Mesenchymal stem cell (in vitro differentiated cells and primary cell): ENCODE measurements around the gene EXOC4.

ENCODE experiments used
- DNase-seq: peaks from one replicate; pipeline ENCODE4 v3.0.0-alpha.2; 2013
- H2AFZ ChIP-seq: one replicate; pipeline ENCODE4 v1.6.1; 2013; ENCODE audit warnings: low read depth, mild to moderate bottlenecking, control low read depth, inconsistent platforms, low read length, moderate library complexity
- H2AK5ac ChIP-seq: 2 replicates; pipeline ENCODE4 v1.6.1; 2013; ENCODE audit warnings: low read length, moderate library complexity, mild to moderate bottlenecking, inconsistent platforms; ENCODE audit not compliant: severe bottlenecking
- H2BK120ac ChIP-seq: one replicate; pipeline ENCODE4 v1.6.1; 2013; ENCODE audit warnings: low read depth, mild to moderate bottlenecking, inconsistent platforms, low read length, moderate library complexity
- H2BK12ac ChIP-seq, 2 experiments: one replicate each; pipeline ENCODE4 v1.6.1; 2013; ENCODE audit warnings: inconsistent platforms in 2 of 2, low read length in 2 of 2, mild to moderate bottlenecking in 2 of 2, moderate library complexity in 2 of 2, control low read depth in 1 of 2
- H2BK15ac ChIP-seq: one replicate; pipeline ENCODE4 v1.6.1; 2013; ENCODE audit warnings: mild to moderate bottlenecking, low read depth, inconsistent platforms; ENCODE audit not compliant: poor library complexity, severe bottlenecking
- H2BK5ac ChIP-seq: 2 replicates; pipeline ENCODE4 v1.6.1; 2013; ENCODE audit warnings: low read depth, mild to moderate bottlenecking, low read length, control low read depth, inconsistent platforms; ENCODE audit not compliant: poor library complexity, severe bottlenecking
- H3K14ac ChIP-seq, 2 experiments: one replicate each; pipeline ENCODE4 v1.6.1; 2013; ENCODE audit warnings: inconsistent platforms in 2 of 2, low read length in 2 of 2, control low read depth in 1 of 2, mild to moderate bottlenecking in 1 of 2, moderate library complexity in 1 of 2
- H3K18ac ChIP-seq, 2 experiments: one replicate each; pipeline ENCODE4 v1.6.1; 2013; ENCODE audit warnings: inconsistent platforms in 2 of 2, low read length in 2 of 2, control low read depth in 1 of 2, low read depth in 1 of 2, mild to moderate bottlenecking in 1 of 2
- H3K23ac ChIP-seq, 2 experiments: one replicate each; pipeline ENCODE4 v1.6.1; 2013; ENCODE audit warnings: inconsistent platforms in 2 of 2, low read length in 2 of 2, mild to moderate bottlenecking in 2 of 2, moderate library complexity in 2 of 2, control low read depth in 1 of 2
- H3K27ac ChIP-seq: 2 replicates; pipeline ENCODE4 v1.5.1; 2013; ENCODE audit warnings: mild to moderate bottlenecking, moderate library complexity, low read length, control low read depth, inconsistent platforms; ENCODE audit not compliant: poor library complexity, severe bottlenecking
- H3K27me3 ChIP-seq, 2 experiments: 2 replicates each; pipeline versions ENCODE4 v1.6.1 to v1.7.0; 2013; ENCODE audit warnings: low read length in 2 of 2, mild to moderate bottlenecking in 2 of 2, moderate library complexity in 2 of 2, control low read depth in 1 of 2, inconsistent platforms in 1 of 2; ENCODE audit not compliant: control insufficient read depth in 1 of 2, insufficient read depth in 1 of 2
- H3K36me3 ChIP-seq, 2 experiments: 2 replicates each; pipeline versions ENCODE4 v1.6.1 to v1.7.0; 2013; ENCODE audit warnings: low read length in 2 of 2, control low read depth in 1 of 2, inconsistent platforms in 1 of 2, low read depth in 1 of 2, mild to moderate bottlenecking in 1 of 2; ENCODE audit not compliant: insufficient read depth in 2 of 2, control insufficient read depth in 1 of 2
- H3K4ac ChIP-seq, 2 experiments: one replicate each; pipeline ENCODE4 v1.6.1; 2013; ENCODE audit warnings: inconsistent platforms in 2 of 2, low read length in 2 of 2, mild to moderate bottlenecking in 2 of 2, moderate library complexity in 2 of 2, control low read depth in 1 of 2, low read depth in 1 of 2
- H3K4me1 ChIP-seq: 2 replicates; pipeline ENCODE4 v1.6.1; 2013; ENCODE audit warnings: low read depth, low read length, control low read depth; ENCODE audit not compliant: control insufficient read depth, insufficient read depth
- H3K4me2 ChIP-seq: 2 replicates; pipeline ENCODE4 v1.6.1; 2013; ENCODE audit warnings: low read length, mild to moderate bottlenecking, inconsistent platforms; ENCODE audit not compliant: poor library complexity, severe bottlenecking
- H3K4me3 ChIP-seq, 2 experiments: 2 replicates each; pipeline versions ENCODE4 v1.5.1 to v1.7.0; 2013; ENCODE audit warnings: low read length in 2 of 2, mild to moderate bottlenecking in 2 of 2, control low read depth in 1 of 2, low read depth in 1 of 2; ENCODE audit not compliant: insufficient read depth in 1 of 2
- H3K79me1 ChIP-seq: replicated peaks from 2 replicates; pipeline ENCODE4 v1.6.1; 2013; ENCODE audit warnings: mild to moderate bottlenecking, control low read depth, low read length, inconsistent platforms; ENCODE audit not compliant: poor library complexity, severe bottlenecking
- H3K9ac ChIP-seq: 2 replicates; pipeline ENCODE4 v1.7.0; 2013; ENCODE audit warnings: mild to moderate bottlenecking, low read length, moderate library complexity
- H3K9me3 ChIP-seq: 2 replicates; pipeline ENCODE4 v1.7.0; 2013; ENCODE audit warnings: mild to moderate bottlenecking, low read length; ENCODE audit not compliant: control insufficient read depth
- H4K8ac ChIP-seq: one replicate; pipeline ENCODE4 v1.6.1; 2013; ENCODE audit warnings: inconsistent platforms, mild to moderate bottlenecking, low read length, moderate library complexity
- H4K91ac ChIP-seq: one replicate; pipeline ENCODE4 v1.6.1; 2013; ENCODE audit warnings: mild to moderate bottlenecking, low read length, inconsistent platforms
- WGBS: methylation state at CpG from one replicate; pipeline ENCODE4 v1.1.7; 2013; ENCODE audit warnings: mixed read lengths; 5-methylcytosine and 5-hydroxymethylcytosine counted together

EXOC4 gene

GRCh38 chr7:133863362-133864061 is 610.6 kb downstream of the EXOC4 start:
- no peak overlapping the region for H2BK120ac ChIP-seq
- no peak overlapping the region for H4K91ac ChIP-seq
- no peak overlapping the region for H3K14ac ChIP-seq
- no peak overlapping the region for H3K9ac ChIP-seq
- H3K27me3 ChIP-seq, result no peaks in the 10 kb centered on the region
- H3K18ac ChIP-seq, result no peak overlapping the region
- no peaks in the 10 kb centered on the region for H3K9me3 ChIP-seq
- H2BK12ac ChIP-seq, result no peak overlapping the region
- peaks cover 3% of the 10 kb centered on the region for H3K79me1 ChIP-seq
- H3K4me2 ChIP-seq, result no peak overlapping the region
- no peaks in the 10 kb centered on the region for H3K4me1 ChIP-seq
- WGBS, result no CpG with 5 or more reads among the region's 1 CpG
- H3K36me3 ChIP-seq, result no peaks in the 10 kb centered on the region
- no peak overlapping the region for H2AFZ ChIP-seq
- no peak overlapping the region for H3K4me3 ChIP-seq
- no peak overlapping the region for H3K23ac ChIP-seq
- H3K4ac ChIP-seq, result no peak overlapping the region
- DNase-seq, result no peak
- no peak overlapping the region for H2AK5ac ChIP-seq
- no peak overlapping the region for H4K8ac ChIP-seq
- H3K27ac ChIP-seq, result no peak overlapping the region
- no peak overlapping the region for H2BK15ac ChIP-seq
- no peak overlapping the region for H2BK5ac ChIP-seq

GRCh38 chr7:133869556-133869955 is 616.7 kb downstream of the EXOC4 start:
- H2AK5ac ChIP-seq, result no peak overlapping the region
- H2AFZ ChIP-seq, result no peak overlapping the region
- no peak overlapping the region for H2BK120ac ChIP-seq
- H3K23ac ChIP-seq, result no peak overlapping the region
- no peak overlapping the region for H4K91ac ChIP-seq
- H3K18ac ChIP-seq, result no peak overlapping the region
- no peak overlapping the region for H3K4me3 ChIP-seq
- H4K8ac ChIP-seq, result no peak overlapping the region
- no peak overlapping the region for H3K4me2 ChIP-seq
- H2BK5ac ChIP-seq, result no peak overlapping the region
- H3K4me1 ChIP-seq, result no peaks in the 10 kb centered on the region
- no peaks in the 10 kb centered on the region for H3K27me3 ChIP-seq
- no peak overlapping the region for H2BK15ac ChIP-seq
- H3K79me1 ChIP-seq, result peaks cover 6% of the 10 kb centered on the region
- H3K27ac ChIP-seq, result no peak overlapping the region
- no peak for DNase-seq
- H3K9me3 ChIP-seq, result no peaks in the 10 kb centered on the region
- H2BK12ac ChIP-seq, result no peak overlapping the region
- H3K14ac ChIP-seq, result no peak overlapping the region
- H3K9ac ChIP-seq, result no peak overlapping the region
- H3K4ac ChIP-seq, result no peak overlapping the region
- 58% methylated on average over 1 of the region's 1 CpG for WGBS
- no peaks in the 10 kb centered on the region for H3K36me3 ChIP-seq

GRCh38 chr7:133871757-133872156 is 618.9 kb downstream of the EXOC4 start:
- Histone ChIP-seq H2BK5ac (no peak overlapping the region), H4K8ac (no peak overlapping the region), H4K91ac (no peak overlapping the region), H3K14ac (no peak overlapping the region), H3K4me1 (no peaks in the 10 kb centered on the region), H3K23ac (no peak overlapping the region), H2BK12ac (no peak overlapping the region), H2AK5ac (no peak overlapping the region), H3K9ac (no peak overlapping the region), H2BK15ac (no peak overlapping the region), H3K18ac (no peak overlapping the region), H2AFZ (no peak overlapping the region), H3K9me3 (no peaks in the 10 kb centered on the region), H3K36me3 (no peaks in the 10 kb centered on the region), H3K4ac (no peak overlapping the region), H3K27me3 (no peaks in the 10 kb centered on the region), H3K79me1 (peaks cover 11% of the 10 kb centered on the region), H2BK120ac (no peak overlapping the region), H3K4me3 (no peak overlapping the region), H3K4me2 (no peak overlapping the region), H3K27ac (no peak overlapping the region)
- no peak for DNase-seq
- WGBS, result no CpG with 5 or more reads among the region's 1 CpG

GRCh38 chr7:133873187-133873586 is 620.3 kb downstream of the EXOC4 start:
- Histone ChIP-seq H3K4ac (no peak overlapping the region), H2BK5ac (no peak overlapping the region), H3K9me3 (no peaks in the 10 kb centered on the region), H2AFZ (no peak overlapping the region), H3K23ac (no peak overlapping the region), H3K4me1 (no peaks in the 10 kb centered on the region), H2BK15ac (no peak overlapping the region), H3K18ac (no peak overlapping the region), H3K36me3 (no peaks in the 10 kb centered on the region), H2BK120ac (no peak overlapping the region), H3K14ac (no peak overlapping the region), H3K9ac (no peak overlapping the region), H4K8ac (no peak overlapping the region), H2AK5ac (no peak overlapping the region), H3K27me3 (no peaks in the 10 kb centered on the region), H4K91ac (no peak overlapping the region), H3K4me3 (no peak overlapping the region), H3K79me1 (peaks cover 14% of the 10 kb centered on the region), H3K4me2 (no peak overlapping the region), H2BK12ac (no peak overlapping the region), H3K27ac (no peak overlapping the region)
- no peak for DNase-seq
- 93% methylated on average over 4 of the region's 4 CpGs for WGBS
